ENCODE data around the gene ZFHX2. TPM values are rescaled to one million over a fixed set of nuclear protein-coding genes. Genes with fewer than 3 reads are reported as not detected.

The ZFHX2 gene
- total and polyA plus RNA-seq, 2 of the 13 experiments (the other 11 are each of a cell fraction or from before 2014, with no cell fraction given): 0.17 to 0.44 TPM

GRCh38 chr14:23550812-23551265 is 726 bp downstream of the ZFHX2 start (continued):
- TF ChIP-seq ZNF318 (CRISPR knock-in tag; IDR thresholded peaks at IDR 0.05): 0 out of 2 replicates have a peak, but pooled peaks have one; percentile 9
- peak; percentile 52; the same call in 1 of the 2 replicates for TF ChIP-seq ZXDC (CRISPR knock-in tag; IDR thresholded peaks at IDR 0.05)
- TF ChIP-seq ZNF792 (CRISPR knock-in tag; IDR thresholded peaks at IDR 0.05): no peak
- no peak for TF ChIP-seq FOSL2 (CRISPR knock-in tag; IDR thresholded peaks at IDR 0.05)
- TF ChIP-seq TRAFD1 (CRISPR knock-in tag; IDR thresholded peaks at IDR 0.05; ENCODE audit: borderline replicate concordance): 0 out of 2 replicates have a peak, but pooled peaks have one; percentile 12
- TF ChIP-seq HOXA7 (CRISPR knock-in tag; IDR thresholded peaks at IDR 0.05): 0 out of 2 replicates have a peak, but pooled peaks have one; percentile 30
- TF ChIP-seq RELA (CRISPR knock-in tag; IDR thresholded peaks at IDR 0.05): no peak; the same call in 1 of the 2 replicates
- peak; percentile 20 for TF ChIP-seq AGO1 (IDR thresholded peaks at IDR 0.05; ENCODE audit: low read depth, low read length, poor library complexity, severe bottlenecking)
- peak; percentile 47; the same call in 1 of the 2 replicates for TF ChIP-seq SP2 (CRISPR knock-in tag; IDR thresholded peaks at IDR 0.05)
- peak; percentile 79 for TF ChIP-seq ZNF446 (CRISPR knock-in tag; IDR thresholded peaks at IDR 0.05)
- TF ChIP-seq ZNF280B (CRISPR knock-in tag; IDR thresholded peaks at IDR 0.05; ENCODE audit: borderline replicate concordance): 0 out of 2 replicates have a peak, but pooled peaks have one; percentile 59
- TF ChIP-seq HNF4A (CRISPR knock-in tag; IDR thresholded peaks at IDR 0.05): no peak
- TF ChIP-seq ZNF749 (CRISPR knock-in tag; IDR thresholded peaks at IDR 0.05; ENCODE audit: borderline replicate concordance): 0 out of 2 replicates have a peak, but pooled peaks have one; percentile 62
- TF ChIP-seq GABPB1 (CRISPR knock-in tag; IDR thresholded peaks at IDR 0.05): peak; percentile 40; the same call in 1 of the 2 replicates
- peak; percentile 97; the same call in 1 of the 2 replicates for TF ChIP-seq ZNF572 (CRISPR knock-in tag; IDR thresholded peaks at IDR 0.05)

All from HepG2 (cell line).